HG03097 (cell line): ENCODE data around the gene SLC17A2.

Experiments used
- ATAC-seq: cut with Tn5 transposase; IDR thresholded peaks from one replicate; pipeline ENCODE4 v1.9.1; 2021; ENCODE audit not compliant: unreplicated experiment, low FRiP score

Gene SLC17A2

GRCh38 chr6:25921525-25922203 is 8.8 kb downstream of the SLC17A2 start:
- no peak for ATAC-seq

GRCh38 chr6:25919657-25920056 is 10.8 kb downstream of the SLC17A2 start:
- no peak for ATAC-seq

GRCh38 chr6:25918083-25918683 is 12.3 kb downstream of the SLC17A2 start:
- no peak for ATAC-seq

- no peak for ATAC-seq
These were observed 13.6 kb downstream of the SLC17A2 start for GRCh38 chr6:25916789-25917490.

GRCh38 chr6:25916330-25916729 is 14.2 kb downstream of the SLC17A2 start:
- ATAC-seq: no peak

GRCh38 chr6:25913741-25914140 is 16.8 kb downstream of the SLC17A2 start:
- ATAC-seq: no peak

GRCh38 chr6:25911351-25911750 is 19.1 kb downstream of the SLC17A2 start:
- no peak for ATAC-seq

- no peak for ATAC-seq
These were observed 22.9 kb downstream of the SLC17A2 start for GRCh38 chr6:25907475-25908014.

- ATAC-seq: no peak
These were observed 26.9 kb downstream of the SLC17A2 start for GRCh38 chr6:25903467-25904099.

GRCh38 chr6:25902071-25902470 is 28.4 kb downstream of the SLC17A2 start:
- no peak for ATAC-seq

GRCh38 chr6:25900843-25901242 is 29.6 kb downstream of the SLC17A2 start:
- no peak for ATAC-seq

GRCh38 chr6:25899580-25900408 is 30.7 kb downstream of the SLC17A2 start:
- ATAC-seq: no peak

GRCh38 chr6:25899123-25899522 is 31.4 kb downstream of the SLC17A2 start:
- ATAC-seq: no peak

- ATAC-seq: no peak
These were observed 32.1 kb downstream of the SLC17A2 start for GRCh38 chr6:25898289-25898977.

- ATAC-seq: no peak
These were observed 34.2 kb downstream of the SLC17A2 start for GRCh38 chr6:25896252-25896651.

GRCh38 chr6:25895771-25896170 is 34.7 kb downstream of the SLC17A2 start:
- no peak for ATAC-seq

GRCh38 chr6:25893778-25894177 is 36.7 kb downstream of the SLC17A2 start:
- no peak for ATAC-seq

GRCh38 chr6:25892877-25893276 is 37.6 kb downstream of the SLC17A2 start:
- ATAC-seq: no peak
